NCI-H460 (cell line): ENCODE measurements around the gene SULT2B1. TPM values are rescaled to one million over a fixed set of nuclear protein-coding genes. Genes with fewer than 3 reads are reported as not detected.
"Not testable (repeated sequence)": the region's sequence is repeated elsewhere in the genome, so short reads cannot be mapped to it uniquely, and the experiment has no call there.

ENCODE experiments used
- DNase-seq: peaks from one replicate; pipeline ENCODE4 v3.0.0-alpha.2; 2016; ENCODE audit warnings: low read depth; ENCODE audit errors: extremely low read depth
- total RNA-seq: library from RNA; depleted of rRNA; stranded (reverse); fragments of >200 nt; shearing (Covaris generic); gene quantifications from 2 replicates; pipeline ENCODE4 v1.2.3, GENCODE V29; 2014

The SULT2B1 gene
- total RNA-seq, 1 experiment from 2014 or later = 0.12 TPM

GRCh38 chr19:48618278-48618915, 66.4 kb downstream of the SULT2B1 start:
- no peak for DNase-seq

GRCh38 chr19:48618916-48619691, 67.1 kb downstream of the SULT2B1 start, which contains the start of the genes RPL18 and SPHK2:
Gene RPL18 (minus strand): TSS chr19:48619178. CDS start chr19:48619143, 35 bp downstream.
Gene SPHK2 (plus strand): TSS chr19:48619506. CDS start chr19:48620515, 1,009 bp downstream.
- peak; percentile 98 for DNase-seq

- no peak for DNase-seq
Measured at GRCh38 chr19:48619692-48620585, 68.0 kb downstream of the SULT2B1 start.

GRCh38 chr19:48623556-48624066, 71.6 kb downstream of the SULT2B1 start:
- no peak for DNase-seq

GRCh38 chr19:48624067-48624594, 72.2 kb downstream of the SULT2B1 start:
- peak; percentile 72 for DNase-seq

- DNase-seq = no peak
Measured at GRCh38 chr19:48624791-48625723, 73.1 kb downstream of the SULT2B1 start.

GRCh38 chr19:48625891-48626327, 73.9 kb downstream of the SULT2B1 start:
- no peak for DNase-seq

GRCh38 chr19:48627201-48627864, 75.4 kb downstream of the SULT2B1 start:
- no peak for DNase-seq

- DNase-seq = no peak
Measured at GRCh38 chr19:48627865-48628314, 75.9 kb downstream of the SULT2B1 start.

GRCh38 chr19:48628486-48629296, 76.7 kb downstream of the SULT2B1 start:
- DNase-seq = no peak

- DNase-seq = no peak
Measured at GRCh38 chr19:48629297-48629598, 77.3 kb downstream of the SULT2B1 start.

- no peak for DNase-seq
Measured at GRCh38 chr19:48629599-48630295, 77.8 kb downstream of the SULT2B1 start.

- no peak for DNase-seq
Measured at GRCh38 chr19:48630296-48631063, 78.5 kb downstream of the SULT2B1 start.

GRCh38 chr19:48631225-48631624, 79.3 kb downstream of the SULT2B1 start:
- no peak for DNase-seq

- not testable (repeated sequence) for DNase-seq
Measured at GRCh38 chr19:48632286-48632685, 80.3 kb downstream of the SULT2B1 start.

- DNase-seq = no peak
Measured at GRCh38 chr19:48632692-48633147, 80.7 kb downstream of the SULT2B1 start.
